ENCODE results near the gene ERG28. TPM values are rescaled to one million over a fixed set of nuclear protein-coding genes. Genes with fewer than 3 reads are reported as not detected.
A peak's percentile ranks its signal among the peaks of the same experiment; 100 is the strongest.

Gene ERG28
- total and polyA plus RNA-seq, 9 donors: 4.5 to 17.3 (median 14.2) TPM

DNA sequence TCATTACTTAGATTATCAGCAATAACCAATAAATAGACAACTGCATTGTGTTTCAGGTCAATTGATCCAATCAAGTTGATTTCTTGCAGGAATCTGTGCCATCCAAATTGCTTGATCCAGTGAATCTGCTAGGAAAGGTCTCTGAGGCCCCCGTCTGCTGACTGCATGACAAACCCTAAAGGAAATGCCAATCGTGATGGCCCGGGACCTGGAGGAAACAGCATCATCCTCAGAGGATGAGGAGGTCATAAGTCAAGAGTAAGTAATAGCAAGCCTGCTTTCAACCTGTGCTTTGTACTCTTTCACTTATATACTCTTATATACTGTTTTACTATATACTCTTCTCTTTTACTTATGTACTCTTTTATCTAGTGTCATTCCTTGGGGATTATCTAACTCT is 2.3 kb upstream of the ERG28 start:
- Histone ChIP-seq H3K36me3 (ENCODE audit: control insufficient read depth, insufficient read depth, low read length) (no peaks in the 10 kb centered on the region), H3K9me3 (replicated peaks; ENCODE audit: control insufficient read depth, low read depth, low read length) (no peaks in the 10 kb centered on the region), H3K27me3 (ENCODE audit: control insufficient read depth, insufficient read depth, low read length) (no peaks in the 10 kb centered on the region), H3K4me3 (ENCODE audit: low read length) (no peak overlapping the region), H3K4me1 (ENCODE audit: control insufficient read depth, insufficient read depth, low read length) (peaks cover 9% of the 10 kb centered on the region), H3K27ac (ENCODE audit: low read length) (no peak overlapping the region)
- DNase-seq: no peak
- WGBS (ENCODE audit: insufficient coverage): 86% methylated on average over 1 of the region's 3 CpGs

DNA sequence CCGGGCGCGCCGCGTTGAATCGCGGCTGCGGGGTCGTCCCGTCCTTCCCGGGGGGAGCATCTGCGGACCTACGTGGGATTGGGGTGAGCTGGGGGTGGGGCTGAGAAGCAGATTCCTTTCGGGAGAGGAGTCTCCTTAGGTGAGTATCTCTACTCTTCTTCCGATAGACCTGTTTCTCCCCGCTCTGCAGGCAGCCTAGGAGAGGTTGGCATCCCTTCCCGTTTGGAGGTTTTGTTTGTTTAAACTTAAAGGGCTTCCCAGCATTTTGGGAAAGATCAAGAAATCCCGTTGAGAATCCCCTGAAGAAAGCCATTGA is 781 bp upstream of the ERG28 start:
- H3K27me3 ChIP-seq (ENCODE audit: control insufficient read depth, insufficient read depth, low read length): no peaks in the 10 kb centered on the region
- WGBS (ENCODE audit: insufficient coverage): 7% methylated on average over 2 of the region's 18 CpGs
- H3K9me3 ChIP-seq (replicated peaks; ENCODE audit: control insufficient read depth, low read depth, low read length): no peaks in the 10 kb centered on the region
- H3K27ac ChIP-seq (ENCODE audit: low read length): peak overlapping the region; percentile 91
- H3K4me3 ChIP-seq (ENCODE audit: low read length): peak overlapping the region; percentile 89
- no peak for DNase-seq
- H3K4me1 ChIP-seq (ENCODE audit: control insufficient read depth, insufficient read depth, low read length): peaks cover 9% of the 10 kb centered on the region
- no peaks in the 10 kb centered on the region for H3K36me3 ChIP-seq (ENCODE audit: control insufficient read depth, insufficient read depth, low read length)

GRCh38 chr14:75660238-75660629 is 442 bp downstream of the ERG28 start:
- no peaks in the 10 kb centered on the region for H3K27me3 ChIP-seq (ENCODE audit: control insufficient read depth, insufficient read depth, low read length)
- H3K4me3 ChIP-seq (ENCODE audit: low read length): peak overlapping the region; percentile 89
- H3K27ac ChIP-seq (ENCODE audit: low read length): peak overlapping the region; percentile 91
- peaks cover 9% of the 10 kb centered on the region for H3K4me1 ChIP-seq (ENCODE audit: control insufficient read depth, insufficient read depth, low read length)
- peaks cover 3% of the 10 kb centered on the region for H3K36me3 ChIP-seq (ENCODE audit: control insufficient read depth, insufficient read depth, low read length)
- no peak for DNase-seq
- 0% methylated on average over 2 of the region's 4 CpGs for WGBS (ENCODE audit: insufficient coverage)
- no peaks in the 10 kb centered on the region for H3K9me3 ChIP-seq (replicated peaks; ENCODE audit: control insufficient read depth, low read depth, low read length)

DNA sequence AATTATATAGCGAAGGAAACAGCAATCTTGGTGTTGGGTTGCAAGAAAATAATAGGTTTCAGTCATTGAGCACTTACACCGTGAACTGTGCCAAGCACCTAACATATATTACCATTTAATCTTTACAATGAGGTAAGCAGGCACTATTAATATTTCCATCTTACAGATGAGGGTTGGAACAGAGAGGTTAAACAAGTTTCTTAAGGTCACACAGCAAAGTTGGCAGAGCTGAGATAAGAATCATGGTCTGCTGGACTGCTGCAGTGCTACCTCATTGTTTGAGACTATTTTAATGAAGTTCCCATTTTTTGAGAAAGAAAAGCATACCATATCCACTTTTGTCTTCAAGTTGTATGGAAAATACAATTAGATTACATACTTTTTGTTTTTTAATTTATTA is 1.7 kb downstream of the ERG28 start:
- DNase-seq: no peak
- H3K4me3 ChIP-seq (ENCODE audit: low read length): no peak overlapping the region
- H3K27me3 ChIP-seq (ENCODE audit: control insufficient read depth, insufficient read depth, low read length): no peaks in the 10 kb centered on the region
- no peaks in the 10 kb centered on the region for H3K9me3 ChIP-seq (replicated peaks; ENCODE audit: control insufficient read depth, low read depth, low read length)
- H3K36me3 ChIP-seq (ENCODE audit: control insufficient read depth, insufficient read depth, low read length): peaks cover 14% of the 10 kb centered on the region
- peaks cover 9% of the 10 kb centered on the region for H3K4me1 ChIP-seq (ENCODE audit: control insufficient read depth, insufficient read depth, low read length)
- no CpG with 5 or more reads among the region's 2 CpGs for WGBS (ENCODE audit: insufficient coverage)
- H3K27ac ChIP-seq (ENCODE audit: low read length): no peak overlapping the region

GRCh38 chr14:75657331-75657730 is 3.3 kb downstream of the ERG28 start:
- no peak overlapping the region for H3K27ac ChIP-seq (ENCODE audit: low read length)
- WGBS (ENCODE audit: insufficient coverage): no CpG with 5 or more reads among the region's 4 CpGs
- DNase-seq: no peak
- no peaks in the 10 kb centered on the region for H3K27me3 ChIP-seq (ENCODE audit: control insufficient read depth, insufficient read depth, low read length)
- no peaks in the 10 kb centered on the region for H3K9me3 ChIP-seq (replicated peaks; ENCODE audit: control insufficient read depth, low read depth, low read length)
- H3K4me1 ChIP-seq (ENCODE audit: control insufficient read depth, insufficient read depth, low read length): peaks cover 9% of the 10 kb centered on the region
- no peak overlapping the region for H3K4me3 ChIP-seq (ENCODE audit: low read length)
- H3K36me3 ChIP-seq (ENCODE audit: control insufficient read depth, insufficient read depth, low read length): peaks cover 18% of the 10 kb centered on the region

DNA sequence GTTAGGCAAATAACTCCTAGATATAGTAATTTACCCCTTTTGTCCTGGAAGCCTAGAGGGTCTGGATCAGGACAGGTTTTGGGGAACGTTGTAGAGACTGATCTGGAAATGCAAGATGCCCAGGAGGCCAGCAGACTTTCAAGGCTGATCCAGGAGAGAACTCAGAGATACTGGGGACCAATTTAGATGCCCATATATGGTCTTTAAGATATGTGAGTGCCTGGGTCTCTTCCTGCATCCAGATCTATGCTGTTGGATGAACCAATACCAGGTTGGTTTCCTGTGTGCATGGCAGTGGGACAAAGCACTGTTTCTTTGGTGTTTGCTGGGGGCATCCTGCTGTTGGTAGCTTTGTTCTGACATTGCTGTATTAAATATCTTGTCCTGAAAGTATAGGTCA is 5.4 kb downstream of the ERG28 start:
- H3K27ac ChIP-seq (ENCODE audit: low read length): no peak overlapping the region
- no peak overlapping the region for H3K4me3 ChIP-seq (ENCODE audit: low read length)
- peaks cover 16% of the 10 kb centered on the region for H3K4me1 ChIP-seq (ENCODE audit: control insufficient read depth, insufficient read depth, low read length)
- WGBS (ENCODE audit: insufficient coverage): no CpG with 5 or more reads among the region's 1 CpG
- H3K36me3 ChIP-seq (ENCODE audit: control insufficient read depth, insufficient read depth, low read length): peaks cover 39% of the 10 kb centered on the region
- no peaks in the 10 kb centered on the region for H3K9me3 ChIP-seq (replicated peaks; ENCODE audit: control insufficient read depth, low read depth, low read length)
- DNase-seq: no peak
- no peaks in the 10 kb centered on the region for H3K27me3 ChIP-seq (ENCODE audit: control insufficient read depth, insufficient read depth, low read length)

DNA sequence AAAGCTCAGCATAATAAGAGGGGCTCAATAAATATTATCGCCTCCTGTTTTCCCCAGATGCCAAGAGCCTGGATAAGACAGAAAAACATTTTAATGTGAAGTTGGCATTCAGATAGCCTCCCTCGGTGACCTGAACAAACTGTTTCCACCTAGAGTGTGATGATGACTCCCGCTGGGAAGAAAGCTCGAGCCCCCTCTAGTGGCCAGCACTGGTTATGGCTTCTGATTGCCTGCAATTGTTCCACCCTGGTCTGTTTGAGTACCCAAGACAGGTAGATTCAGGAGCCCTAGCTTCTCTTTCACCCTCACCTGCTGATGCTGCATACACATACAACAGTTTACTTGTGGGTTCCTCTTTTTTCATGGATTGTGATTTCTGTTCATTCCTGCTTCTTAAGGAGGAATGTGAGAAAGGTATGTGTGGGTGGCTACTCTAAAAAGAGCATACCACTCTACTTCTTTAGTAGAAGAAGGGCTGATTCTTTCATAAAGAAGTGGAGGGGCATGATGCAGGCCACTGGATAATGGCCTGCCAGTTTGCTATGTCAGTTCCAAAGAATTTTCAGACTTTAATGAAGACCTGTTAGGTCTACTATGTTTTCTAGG is 6.4 kb downstream of the ERG28 start:
- H3K4me3 ChIP-seq (ENCODE audit: low read length): no peak overlapping the region
- H3K27ac ChIP-seq (ENCODE audit: low read length): no peak overlapping the region
- 0% methylated on average over 3 of the region's 4 CpGs for WGBS (ENCODE audit: insufficient coverage)
- H3K36me3 ChIP-seq (ENCODE audit: control insufficient read depth, insufficient read depth, low read length): peaks cover 48% of the 10 kb centered on the region
- H3K4me1 ChIP-seq (ENCODE audit: control insufficient read depth, insufficient read depth, low read length): peaks cover 13% of the 10 kb centered on the region
- H3K27me3 ChIP-seq (ENCODE audit: control insufficient read depth, insufficient read depth, low read length): no peaks in the 10 kb centered on the region
- H3K9me3 ChIP-seq (replicated peaks; ENCODE audit: control insufficient read depth, low read depth, low read length): no peaks in the 10 kb centered on the region
- peak; percentile 75 for DNase-seq

- no CpG with 5 or more reads among the region's 1 CpG for WGBS (ENCODE audit: insufficient coverage)
- DNase-seq: no peak
- Histone ChIP-seq H3K9me3 (replicated peaks; ENCODE audit: control insufficient read depth, low read depth, low read length) (no peaks in the 10 kb centered on the region), H3K4me3 (ENCODE audit: low read length) (no peak overlapping the region), H3K27ac (ENCODE audit: low read length) (no peak overlapping the region), H3K4me1 (ENCODE audit: control insufficient read depth, insufficient read depth, low read length) (peaks cover 13% of the 10 kb centered on the region), H3K27me3 (ENCODE audit: control insufficient read depth, insufficient read depth, low read length) (no peaks in the 10 kb centered on the region), H3K36me3 (ENCODE audit: control insufficient read depth, insufficient read depth, low read length) (peaks cover 48% of the 10 kb centered on the region)
Measured at GRCh38 chr14:75653563-75653962, 7.1 kb downstream of the ERG28 start.

GRCh38 chr14:75650253-75651058 is 10.2 kb downstream of the ERG28 start:
- H3K4me3 ChIP-seq (ENCODE audit: low read length): no peak overlapping the region
- peak overlapping the region; percentile 67 for H3K27ac ChIP-seq (ENCODE audit: low read length)
- H3K4me1 ChIP-seq (ENCODE audit: control insufficient read depth, insufficient read depth, low read length): peaks cover 38% of the 10 kb centered on the region
- H3K9me3 ChIP-seq (replicated peaks; ENCODE audit: control insufficient read depth, low read depth, low read length): no peaks in the 10 kb centered on the region
- H3K36me3 ChIP-seq (ENCODE audit: control insufficient read depth, insufficient read depth, low read length): peaks cover 57% of the 10 kb centered on the region
- no peak for DNase-seq
- WGBS (ENCODE audit: insufficient coverage): 85% methylated on average over 2 of the region's 5 CpGs
- no peaks in the 10 kb centered on the region for H3K27me3 ChIP-seq (ENCODE audit: control insufficient read depth, insufficient read depth, low read length)

DNA sequence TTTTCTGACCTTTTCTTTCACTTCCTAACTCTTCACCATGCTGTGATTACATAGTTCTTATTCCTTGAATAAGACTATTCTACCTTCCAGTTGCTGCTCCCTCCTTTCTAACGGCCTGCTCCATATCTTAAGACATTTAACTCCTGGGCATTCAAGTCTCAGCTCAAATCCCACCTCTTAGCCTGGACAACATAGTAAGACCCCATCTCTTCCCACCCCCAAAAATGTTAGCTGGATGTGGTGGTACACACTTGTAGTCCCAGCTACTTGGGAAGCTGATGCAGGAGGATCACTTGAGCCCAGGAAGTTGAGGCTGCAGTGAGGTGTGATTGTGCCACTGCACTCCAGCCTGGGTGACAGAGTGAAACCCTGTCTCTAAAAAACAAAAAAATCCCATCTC is 10.9 kb downstream of the ERG28 start:
- no peaks in the 10 kb centered on the region for H3K27me3 ChIP-seq (ENCODE audit: control insufficient read depth, insufficient read depth, low read length)
- no peaks in the 10 kb centered on the region for H3K9me3 ChIP-seq (replicated peaks; ENCODE audit: control insufficient read depth, low read depth, low read length)
- peak overlapping the region; percentile 67 for H3K27ac ChIP-seq (ENCODE audit: low read length)
- H3K36me3 ChIP-seq (ENCODE audit: control insufficient read depth, insufficient read depth, low read length): peaks cover 50% of the 10 kb centered on the region
- DNase-seq: no peak
- H3K4me1 ChIP-seq (ENCODE audit: control insufficient read depth, insufficient read depth, low read length): peaks cover 44% of the 10 kb centered on the region
- 80% methylated on average over 1 of the region's 1 CpG for WGBS (ENCODE audit: insufficient coverage)
- H3K4me3 ChIP-seq (ENCODE audit: low read length): no peak overlapping the region
